HepG2 (cell line): ENCODE measurements around the gene MPC1. TPM values are rescaled to one million over a fixed set of nuclear protein-coding genes. Genes with fewer than 3 reads are reported as not detected.

Experiments
- CBX5 ChIP-seq: sonication (generic); formaldehyde crosslinking; IDR thresholded peaks from 2 replicates; pipeline ENCODE4 v1.4.0; 2020; ENCODE audit warnings: missing genetic modification reagents, borderline replicate concordance
- CEBPG ChIP-seq: IDR thresholded peaks from 2 replicates; pipeline ENCODE4 v1.6.1; 2016
- CEBPZ ChIP-seq: IDR thresholded peaks from 2 replicates; pipeline ENCODE4 v1.6.1; 2012; ENCODE audit warnings: low read length, improper control_type of control experiment
- EEA1 ChIP-seq: sonication (generic); formaldehyde crosslinking; IDR thresholded peaks from 2 replicates; pipeline ENCODE4 v1.5.1; 2020; ENCODE audit warnings: mild to moderate bottlenecking, missing genetic modification reagents, borderline replicate concordance
- FOXC1 ChIP-seq: sonication (generic); formaldehyde crosslinking; IDR thresholded peaks from 2 replicates; pipeline ENCODE4 v1.8.0; 2022; ENCODE audit warnings: mild to moderate bottlenecking, missing genetic modification reagents, borderline replicate concordance
- GLI4 ChIP-seq: sonication (generic); formaldehyde crosslinking; IDR thresholded peaks from 2 replicates; pipeline ENCODE4 v1.5.1; 2020; ENCODE audit warnings: missing genetic modification reagents, mild to moderate bottlenecking, moderate library complexity, borderline replicate concordance
- GMEB2 ChIP-seq: IDR thresholded peaks from 2 replicates; pipeline ENCODE4 v1.6.1; 2016; ENCODE audit warnings: missing biosample characterization, missing genetic modification reagents, low read depth
- HDAC1 ChIP-seq: sonication (generic); formaldehyde crosslinking; IDR thresholded peaks from 2 replicates; pipeline ENCODE4 v1.5.1; 2020; ENCODE audit warnings: mild to moderate bottlenecking, missing genetic modification reagents
- HNF4A ChIP-seq: sonication (generic); formaldehyde crosslinking; IDR thresholded peaks from 2 replicates; pipeline ENCODE4 v1.4.0; 2020; ENCODE audit warnings: missing genetic modification reagents
- JDP2 ChIP-seq: sonication (generic); formaldehyde crosslinking; IDR thresholded peaks from 2 replicates; pipeline ENCODE4 v1.8.1; 2022; ENCODE audit warnings: missing genetic modification reagents, borderline replicate concordance
- MYC ChIP-seq: sonication (generic); formaldehyde crosslinking; IDR thresholded peaks from 2 replicates; pipeline ENCODE4 v1.9.0; 2021; ENCODE audit warnings: missing genetic modification reagents, borderline replicate concordance
- NKX3-1 ChIP-seq: sonication (generic); formaldehyde crosslinking; IDR thresholded peaks from 2 replicates; pipeline ENCODE4 v1.5.0; 2020; ENCODE audit warnings: missing genetic modification reagents
- PCBP2 ChIP-seq: fragments of 200-400 bp; formaldehyde crosslinking; optimal IDR thresholded peaks from 2 replicates; pipeline ENCODE3; 2018; ENCODE audit warnings: low read length, low read depth; ENCODE audit not compliant: poor library complexity, severe bottlenecking
- REPIN1 ChIP-seq: sonication (generic); formaldehyde crosslinking; IDR thresholded peaks from 2 replicates; pipeline ENCODE4 v1.8.0; 2022; ENCODE audit warnings: missing genetic modification reagents, low read depth, mild to moderate bottlenecking, borderline replicate concordance
- SMC3 ChIP-seq: IDR thresholded peaks from 2 replicates; pipeline ENCODE4 v1.6.1; 2011; ENCODE audit warnings: low read length, improper control_type of control experiment
- TAF1 ChIP-seq: sonication (generic); formaldehyde crosslinking; IDR thresholded peaks from 2 replicates; pipeline ENCODE4 v1.4.0; 2020; ENCODE audit warnings: missing genetic modification reagents
- TFDP2 ChIP-seq: sonication (generic); formaldehyde crosslinking; IDR thresholded peaks from 2 replicates; pipeline ENCODE4 v1.4.0; 2020; ENCODE audit warnings: missing genetic modification reagents
- ZBTB38 ChIP-seq: sonication (generic); formaldehyde crosslinking; IDR thresholded peaks from 2 replicates; pipeline ENCODE4 v1.5.1; 2020; ENCODE audit warnings: mild to moderate bottlenecking, missing genetic modification reagents
- ZFP41 ChIP-seq: sonication (generic); formaldehyde crosslinking; IDR thresholded peaks from 2 replicates; pipeline ENCODE4 v1.4.0; 2020; ENCODE audit warnings: mild to moderate bottlenecking, missing genetic modification reagents, borderline replicate concordance
- ZNF24 ChIP-seq: fragments of 450-650 bp; IDR thresholded peaks from 2 replicates; pipeline ENCODE4 v1.6.1; 2017; ENCODE audit warnings: antibody characterized with exemption, mild to moderate bottlenecking
- ZNF333 ChIP-seq: sonication (generic); formaldehyde crosslinking; IDR thresholded peaks from 2 replicates; pipeline ENCODE4 v1.4.0; 2020; ENCODE audit warnings: mild to moderate bottlenecking, missing genetic modification reagents, borderline replicate concordance
- ZNF543 ChIP-seq: sonication (generic); formaldehyde crosslinking; IDR thresholded peaks from 2 replicates; pipeline ENCODE4 v1.4.0; 2020; ENCODE audit warnings: mild to moderate bottlenecking, missing genetic modification reagents
- ZNF616 ChIP-seq: sonication (generic); formaldehyde crosslinking; IDR thresholded peaks from 2 replicates; pipeline ENCODE4 v1.5.0; 2020; ENCODE audit warnings: low read depth, mild to moderate bottlenecking, missing genetic modification reagents
- ZNF652 ChIP-seq: IDR thresholded peaks from 2 replicates; pipeline ENCODE4 v1.6.1; 2016; ENCODE audit warnings: low read depth, borderline replicate concordance
- ZNF720 ChIP-seq: sonication (generic); formaldehyde crosslinking; IDR thresholded peaks from 2 replicates; pipeline ENCODE4 v1.4.0; 2020; ENCODE audit warnings: missing genetic modification reagents
- ZNF83 ChIP-seq: sonication (generic); formaldehyde crosslinking; IDR thresholded peaks from 2 replicates; pipeline ENCODE4 v1.4.0; 2020; ENCODE audit warnings: missing genetic modification reagents, mild to moderate bottlenecking, borderline replicate concordance
- polyA plus RNA-seq, 8 experiments: library from polyadenylated mRNA; depleted of rRNA in 3 of 8; stranded (reverse) in 7 of 8; unstranded in 1 of 8; fragments of >200 nt; fragmentation: Illumina TruSeq in 4 of 8; extraction: Trizol in 4 of 8; gene quantifications; 2 replicates each; pipeline versions ENCODE4 v1.2.1 to v1.2.3, GENCODE V29; 2011 to 2016; ENCODE audit warnings: low read depth in 4 of 8, missing spikeins in 1 of 8, mixed read lengths in 1 of 8; ENCODE audit not compliant: insufficient read depth in 1 of 8
- total RNA-seq, 5 experiments: library from RNA; depleted of rRNA; stranded (reverse); fragments of >200 nt; fragmentation: Illumina TruSeq; extraction: Trizol; gene quantifications; 2 replicates each; pipeline ENCODE4 v1.2.3, GENCODE V29; 2016; ENCODE audit warnings: low read depth in 1 of 5

MPC1 gene
- total and polyA plus RNA-seq, 2 of the 13 experiments (the other 11 are each of a cell fraction or from before 2014, with no cell fraction given), result 189 to 214 TPM

- peak; percentile 96 for TF ChIP-seq CEBPG (CRISPR knock-in tag)
- peak; percentile 88 for TF ChIP-seq HNF4A (CRISPR knock-in tag)
- TF ChIP-seq SMC3, result peak; percentile 35
- peak; percentile 79; the same call in 1 of the 2 replicates for TF ChIP-seq NKX3-1 (CRISPR knock-in tag)
- no peak for TF ChIP-seq EEA1 (CRISPR knock-in tag)
- TF ChIP-seq GLI4 (CRISPR knock-in tag), result peak; percentile 83; the same call in 1 of the 2 replicates
- no peak for TF ChIP-seq FOXC1 (CRISPR knock-in tag)
- TF ChIP-seq ZNF543, result peak; percentile 59; the same call in 1 of the 2 replicates
- no peak; the same call in 1 of the 2 replicates for TF ChIP-seq TFDP2 (CRISPR knock-in tag)
- peak; percentile 50; the same call in 1 of the 2 replicates for TF ChIP-seq MYC (CRISPR knock-in tag)
- no peak for TF ChIP-seq GMEB2 (CRISPR knock-in tag)
- TF ChIP-seq ZNF24, result no peak; the same call in 1 of the 2 replicates
- 0 out of 2 replicates have a peak, but pooled peaks have one; percentile 55 for TF ChIP-seq REPIN1 (CRISPR knock-in tag)
- no peak for TF ChIP-seq ZNF333
- TF ChIP-seq CEBPZ, result no peak
- no peak for TF ChIP-seq ZBTB38 (CRISPR knock-in tag)
- TF ChIP-seq ZFP41 (CRISPR knock-in tag), result no peak
- peak; percentile 37; the same call in 1 of the 2 replicates for TF ChIP-seq TAF1 (CRISPR knock-in tag)
- TF ChIP-seq ZNF652 (CRISPR knock-in tag), result peak; percentile 28; the same call in 1 of the 2 replicates
- no peak for TF ChIP-seq PCBP2
- TF ChIP-seq CBX5, result peak; percentile 66; the same call in 1 of the 2 replicates
- TF ChIP-seq ZNF720, result no peak
- no peak for TF ChIP-seq ZNF83 (CRISPR knock-in tag)
- 0 out of 2 replicates have a peak, but pooled peaks have one; percentile 80 for TF ChIP-seq ZNF616
- TF ChIP-seq JDP2 (CRISPR knock-in tag), result no peak
- TF ChIP-seq HDAC1 (CRISPR knock-in tag), result peak; percentile 87
Observed at GRCh38 chr6:166387642-166388289, 5.0 kb upstream of the MPC1 start (continued).
